HepG2 (cell line): ENCODE data around the gene CCDC120. TPM values are rescaled to one million over a fixed set of nuclear protein-coding genes. Genes with fewer than 3 reads are reported as not detected.

Source experiments
- DNMT3B ChIP-seq: conservative IDR thresholded peaks from 2 replicates; pipeline ENCODE4 v1.6.1; 2016; ENCODE audit warnings: missing biosample characterization, control low read depth
- NFYB ChIP-seq: sonication (generic); formaldehyde crosslinking; IDR thresholded peaks from 2 replicates; pipeline ENCODE4 v1.4.0; 2020; ENCODE audit warnings: missing genetic modification reagents
- PBX3 ChIP-seq: sonication (generic); formaldehyde crosslinking; IDR thresholded peaks from 2 replicates; pipeline ENCODE4 v1.8.1; 2023; ENCODE audit warnings: missing genetic modification reagents, inconsistent platforms, borderline replicate concordance
- SNAI1 ChIP-seq: sonication (generic); formaldehyde crosslinking; IDR thresholded peaks from 2 replicates; pipeline ENCODE4 v1.5.0; 2020; ENCODE audit warnings: mild to moderate bottlenecking, missing genetic modification reagents, borderline replicate concordance
- ZC3H4 ChIP-seq: sonication (generic); formaldehyde crosslinking; IDR thresholded peaks from 2 replicates; pipeline ENCODE4 v1.4.0; 2020; ENCODE audit warnings: missing genetic modification reagents, borderline replicate concordance
- ZNF280D ChIP-seq: sonication (generic); formaldehyde crosslinking; IDR thresholded peaks from 2 replicates; pipeline ENCODE4 v1.5.1; 2020; ENCODE audit warnings: mild to moderate bottlenecking, missing genetic modification reagents
- ZNF512 ChIP-seq: sonication (generic); formaldehyde crosslinking; IDR thresholded peaks from 2 replicates; pipeline ENCODE4 v1.4.0; 2020; ENCODE audit warnings: mild to moderate bottlenecking, missing genetic modification reagents
- polyA plus RNA-seq, 8 experiments: library from polyadenylated mRNA; depleted of rRNA in 3 of 8; stranded (reverse) in 7 of 8; unstranded in 1 of 8; fragments of >200 nt; fragmentation: Illumina TruSeq in 4 of 8; extraction: Trizol in 4 of 8; gene quantifications; 2 replicates each; pipeline versions ENCODE4 v1.2.1 to v1.2.3, GENCODE V29; 2011 to 2016; ENCODE audit warnings: low read depth in 4 of 8, missing spikeins in 1 of 8, mixed read lengths in 1 of 8; ENCODE audit not compliant: insufficient read depth in 1 of 8
- total RNA-seq, 5 experiments: library from RNA; depleted of rRNA; stranded (reverse); fragments of >200 nt; fragmentation: Illumina TruSeq; extraction: Trizol; gene quantifications; 2 replicates each; pipeline ENCODE4 v1.2.3, GENCODE V29; 2016; ENCODE audit warnings: low read depth in 1 of 5
- TF ChIP-seq, protein P1 (sequence below): IDR thresholded peaks from 2 replicates; pipeline ENCODE4 v1.4.0; 2020; ENCODE audit warnings: mild to moderate bottlenecking, missing genetic modification reagents
- TF ChIP-seq, protein P2 (sequence below): sonication (generic); formaldehyde crosslinking; IDR thresholded peaks from 2 replicates; pipeline ENCODE4 v1.5.0; 2020; ENCODE audit warnings: missing genetic modification reagents
- TF ChIP-seq, protein P3 (sequence below): sonication (generic); formaldehyde crosslinking; IDR thresholded peaks from 2 replicates; pipeline ENCODE4 v1.4.0; 2020; ENCODE audit warnings: missing genetic modification reagents

The CCDC120 gene
- total and polyA plus RNA-seq, 2 of the 13 experiments (the other 11 are each of a cell fraction or from before 2014, with no cell fraction given) = 0.89 to 3.2 TPM

DNA sequence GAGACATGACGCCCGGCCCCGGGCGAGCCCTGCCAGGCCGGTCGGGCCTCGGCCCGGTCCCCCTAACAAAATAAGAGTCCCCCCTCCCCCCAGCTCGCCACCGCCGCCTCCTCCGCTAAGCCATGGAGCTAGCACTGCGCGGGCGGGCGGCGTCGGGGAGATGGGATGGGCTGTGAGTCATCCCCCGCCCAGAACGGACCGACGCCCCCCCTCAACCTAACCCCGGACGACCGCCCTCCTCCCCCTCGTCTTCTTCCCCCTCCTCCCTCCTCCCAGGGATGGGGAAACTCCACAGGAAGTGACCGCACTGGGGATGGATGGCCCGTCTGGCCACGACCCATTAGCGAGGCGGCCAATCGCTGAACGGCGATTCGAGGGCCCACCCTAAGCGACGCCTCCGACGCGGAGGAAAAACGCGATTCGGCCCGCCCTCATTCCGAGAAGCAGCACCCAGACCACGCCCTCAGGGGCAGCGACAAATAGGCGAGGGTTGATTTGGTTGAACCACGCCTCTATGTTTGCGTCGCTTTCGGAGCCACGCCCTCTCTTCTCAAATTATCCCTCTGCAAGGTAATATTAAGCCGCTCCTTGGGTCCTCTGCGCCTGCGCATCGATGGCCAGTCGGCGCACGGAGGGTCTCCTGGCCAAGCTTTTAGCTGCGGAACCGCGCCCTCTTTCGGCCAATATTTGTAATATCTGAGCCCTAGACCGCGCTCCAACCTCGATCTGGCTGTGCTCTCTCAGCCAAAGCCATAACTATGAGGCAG is 15.4 kb upstream of the CCDC120 start, which contains the start of gene TFE3 (continued):
- TF ChIP-seq ZNF280D (CRISPR knock-in tag) = no peak
- TF ChIP-seq, protein P1, sequence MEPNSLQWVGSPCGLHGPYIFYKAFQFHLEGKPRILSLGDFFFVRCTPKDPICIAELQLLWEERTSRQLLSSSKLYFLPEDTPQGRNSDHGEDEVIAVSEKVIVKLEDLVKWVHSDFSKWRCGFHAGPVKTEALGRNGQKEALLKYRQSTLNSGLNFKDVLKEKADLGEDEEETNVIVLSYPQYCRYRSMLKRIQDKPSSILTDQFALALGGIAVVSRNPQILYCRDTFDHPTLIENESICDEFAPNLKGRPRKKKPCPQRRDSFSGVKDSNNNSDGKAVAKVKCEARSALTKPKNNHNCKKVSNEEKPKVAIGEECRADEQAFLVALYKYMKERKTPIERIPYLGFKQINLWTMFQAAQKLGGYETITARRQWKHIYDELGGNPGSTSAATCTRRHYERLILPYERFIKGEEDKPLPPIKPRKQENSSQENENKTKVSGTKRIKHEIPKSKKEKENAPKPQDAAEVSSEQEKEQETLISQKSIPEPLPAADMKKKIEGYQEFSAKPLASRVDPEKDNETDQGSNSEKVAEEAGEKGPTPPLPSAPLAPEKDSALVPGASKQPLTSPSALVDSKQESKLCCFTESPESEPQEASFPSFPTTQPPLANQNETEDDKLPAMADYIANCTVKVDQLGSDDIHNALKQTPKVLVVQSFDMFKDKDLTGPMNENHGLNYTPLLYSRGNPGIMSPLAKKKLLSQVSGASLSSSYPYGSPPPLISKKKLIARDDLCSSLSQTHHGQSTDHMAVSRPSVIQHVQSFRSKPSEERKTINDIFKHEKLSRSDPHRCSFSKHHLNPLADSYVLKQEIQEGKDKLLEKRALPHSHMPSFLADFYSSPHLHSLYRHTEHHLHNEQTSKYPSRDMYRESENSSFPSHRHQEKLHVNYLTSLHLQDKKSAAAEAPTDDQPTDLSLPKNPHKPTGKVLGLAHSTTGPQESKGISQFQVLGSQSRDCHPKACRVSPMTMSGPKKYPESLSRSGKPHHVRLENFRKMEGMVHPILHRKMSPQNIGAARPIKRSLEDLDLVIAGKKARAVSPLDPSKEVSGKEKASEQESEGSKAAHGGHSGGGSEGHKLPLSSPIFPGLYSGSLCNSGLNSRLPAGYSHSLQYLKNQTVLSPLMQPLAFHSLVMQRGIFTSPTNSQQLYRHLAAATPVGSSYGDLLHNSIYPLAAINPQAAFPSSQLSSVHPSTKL (CRISPR knock-in tag) = peak; percentile 16; the same call in 1 of the 2 replicates
- TF ChIP-seq PBX3 = no peak
- TF ChIP-seq, protein P2, sequence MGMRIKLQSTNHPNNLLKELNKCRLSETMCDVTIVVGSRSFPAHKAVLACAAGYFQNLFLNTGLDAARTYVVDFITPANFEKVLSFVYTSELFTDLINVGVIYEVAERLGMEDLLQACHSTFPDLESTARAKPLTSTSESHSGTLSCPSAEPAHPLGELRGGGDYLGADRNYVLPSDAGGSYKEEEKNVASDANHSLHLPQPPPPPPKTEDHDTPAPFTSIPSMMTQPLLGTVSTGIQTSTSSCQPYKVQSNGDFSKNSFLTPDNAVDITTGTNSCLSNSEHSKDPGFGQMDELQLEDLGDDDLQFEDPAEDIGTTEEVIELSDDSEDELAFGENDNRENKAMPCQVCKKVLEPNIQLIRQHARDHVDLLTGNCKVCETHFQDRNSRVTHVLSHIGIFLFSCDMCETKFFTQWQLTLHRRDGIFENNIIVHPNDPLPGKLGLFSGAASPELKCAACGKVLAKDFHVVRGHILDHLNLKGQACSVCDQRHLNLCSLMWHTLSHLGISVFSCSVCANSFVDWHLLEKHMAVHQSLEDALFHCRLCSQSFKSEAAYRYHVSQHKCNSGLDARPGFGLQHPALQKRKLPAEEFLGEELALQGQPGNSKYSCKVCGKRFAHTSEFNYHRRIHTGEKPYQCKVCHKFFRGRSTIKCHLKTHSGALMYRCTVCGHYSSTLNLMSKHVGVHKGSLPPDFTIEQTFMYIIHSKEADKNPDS = no peak
- TF ChIP-seq SNAI1 (CRISPR knock-in tag) = no peak
- TF ChIP-seq ZC3H4 (CRISPR knock-in tag) = no peak
- TF ChIP-seq NFYB = peak; percentile 70
- TF ChIP-seq ZNF512 (CRISPR knock-in tag) = no peak
- TF ChIP-seq, protein P3, sequence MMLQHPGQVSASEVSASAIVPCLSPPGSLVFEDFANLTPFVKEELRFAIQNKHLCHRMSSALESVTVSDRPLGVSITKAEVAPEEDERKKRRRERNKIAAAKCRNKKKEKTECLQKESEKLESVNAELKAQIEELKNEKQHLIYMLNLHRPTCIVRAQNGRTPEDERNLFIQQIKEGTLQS (CRISPR knock-in tag) = peak; percentile 66; the same call in 1 of the 2 replicates
- TF ChIP-seq DNMT3B = no peak
